ENCODE results near the gene EVI5. TPM values are rescaled to one million over a fixed set of nuclear protein-coding genes. Genes with fewer than 3 reads are reported as not detected.

Gene EVI5
- total RNA-seq, 1 experiment from 2014 or later = 31.6 TPM

- no peak for DNase-seq (ENCODE audit: low spot score)
- TF ChIP-seq, protein P1, sequence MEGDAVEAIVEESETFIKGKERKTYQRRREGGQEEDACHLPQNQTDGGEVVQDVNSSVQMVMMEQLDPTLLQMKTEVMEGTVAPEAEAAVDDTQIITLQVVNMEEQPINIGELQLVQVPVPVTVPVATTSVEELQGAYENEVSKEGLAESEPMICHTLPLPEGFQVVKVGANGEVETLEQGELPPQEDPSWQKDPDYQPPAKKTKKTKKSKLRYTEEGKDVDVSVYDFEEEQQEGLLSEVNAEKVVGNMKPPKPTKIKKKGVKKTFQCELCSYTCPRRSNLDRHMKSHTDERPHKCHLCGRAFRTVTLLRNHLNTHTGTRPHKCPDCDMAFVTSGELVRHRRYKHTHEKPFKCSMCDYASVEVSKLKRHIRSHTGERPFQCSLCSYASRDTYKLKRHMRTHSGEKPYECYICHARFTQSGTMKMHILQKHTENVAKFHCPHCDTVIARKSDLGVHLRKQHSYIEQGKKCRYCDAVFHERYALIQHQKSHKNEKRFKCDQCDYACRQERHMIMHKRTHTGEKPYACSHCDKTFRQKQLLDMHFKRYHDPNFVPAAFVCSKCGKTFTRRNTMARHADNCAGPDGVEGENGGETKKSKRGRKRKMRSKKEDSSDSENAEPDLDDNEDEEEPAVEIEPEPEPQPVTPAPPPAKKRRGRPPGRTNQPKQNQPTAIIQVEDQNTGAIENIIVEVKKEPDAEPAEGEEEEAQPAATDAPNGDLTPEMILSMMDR (conservative IDR thresholded peaks at IDR 0.05; ENCODE audit: low read depth, low read length) = no peak
- no peak for TF ChIP-seq EZH2 (IDR thresholded peaks at IDR 0.05; ENCODE audit: borderline replicate concordance, low read depth, low read length, poor library complexity, severe bottlenecking)
- CTCF ChIA-PET = no interaction called here
- H3K27me3 ChIP-seq (replicated peaks; ENCODE audit: insufficient read depth, low read depth, low read length, poor library complexity) = no peaks in the 10 kb centered on the region
- no peak overlapping the region for H3K27ac ChIP-seq (ENCODE audit: low read depth, low read length, poor library complexity, severe bottlenecking)
- intact Hi-C loops (cut with micrococcal nuclease; ENCODE audit: unreplicated experiment) = no loop called here
- H3K36me3 ChIP-seq (ENCODE audit: insufficient read depth, low read length, poor library complexity, severe bottlenecking) = peaks cover 9% of the 10 kb centered on the region
- POLR2A ChIA-PET (ENCODE audit: low non-redundant PET) = no interaction called here
- H3K9me3 ChIP-seq (ENCODE audit: low read depth, low read length, poor library complexity, severe bottlenecking) = no peaks in the 10 kb centered on the region
- BruUV-seq (replicated peaks) = no TSS peak
- no peak overlapping the region for H3K4me3 ChIP-seq (ENCODE audit: low read depth, low read length, poor library complexity, severe bottlenecking)
- no peaks in the 10 kb centered on the region for H3K4me1 ChIP-seq (ENCODE audit: insufficient read depth, low read length, poor library complexity, severe bottlenecking)
These were observed 94.5 kb downstream of the EVI5 start for GRCh38 chr1:92690212-92690906.

DNA sequence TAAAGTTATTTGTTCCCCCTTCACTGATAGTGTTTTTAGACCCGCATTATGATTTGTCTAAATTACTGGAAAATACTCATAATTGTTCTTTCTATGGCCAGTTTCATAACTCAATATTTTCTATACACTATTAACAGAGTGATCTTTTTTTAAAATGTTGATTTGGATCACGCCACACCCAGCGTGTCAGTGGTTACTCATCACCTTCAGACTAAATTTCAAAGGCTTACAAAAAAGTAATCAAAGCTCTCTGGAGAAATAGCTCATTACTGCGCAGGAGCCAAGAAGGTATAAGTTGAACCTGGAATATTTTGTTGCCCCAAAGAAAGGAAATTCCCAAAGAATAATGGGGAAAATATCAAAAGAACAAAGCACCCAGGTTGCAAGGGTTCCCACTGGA lies 104.9 kb downstream of the EVI5 start:
- no TSS peak for BruUV-seq (replicated peaks)
- no peak overlapping the region for H3K4me3 ChIP-seq (ENCODE audit: low read depth, low read length, poor library complexity, severe bottlenecking)
- ChIA-PET POLR2A (ENCODE audit: low non-redundant PET) (interaction anchor here (0.7 kb wide), 1 partner anchor 17 kb away, joined by 3 read pairs; no protein-coding TSS in a partner anchor), CTCF (no interaction called here)
- H3K4me1 ChIP-seq (ENCODE audit: insufficient read depth, low read length, poor library complexity, severe bottlenecking) = no peaks in the 10 kb centered on the region
- H3K9me3 ChIP-seq (ENCODE audit: low read depth, low read length, poor library complexity, severe bottlenecking) = no peaks in the 10 kb centered on the region
- no peak overlapping the region for H3K27ac ChIP-seq (ENCODE audit: low read depth, low read length, poor library complexity, severe bottlenecking)
- intact Hi-C loops (cut with micrococcal nuclease; ENCODE audit: unreplicated experiment) = no loop called here
- DNase-seq (ENCODE audit: low spot score) = no peak
- H3K27me3 ChIP-seq (replicated peaks; ENCODE audit: insufficient read depth, low read depth, low read length, poor library complexity) = no peaks in the 10 kb centered on the region
- no peak for TF ChIP-seq EZH2 (IDR thresholded peaks at IDR 0.05; ENCODE audit: borderline replicate concordance, low read depth, low read length, poor library complexity, severe bottlenecking)
- TF ChIP-seq, protein P1 (conservative IDR thresholded peaks at IDR 0.05; ENCODE audit: low read depth, low read length) = no peak
- no peaks in the 10 kb centered on the region for H3K36me3 ChIP-seq (ENCODE audit: insufficient read depth, low read length, poor library complexity, severe bottlenecking)

GRCh38 chr1:92663775-92664174 lies 121.1 kb downstream of the EVI5 start:
- no peaks in the 10 kb centered on the region for H3K9me3 ChIP-seq (ENCODE audit: low read depth, low read length, poor library complexity, severe bottlenecking)
- no peaks in the 10 kb centered on the region for H3K27me3 ChIP-seq (replicated peaks; ENCODE audit: insufficient read depth, low read depth, low read length, poor library complexity)
- DNase-seq (ENCODE audit: low spot score) = no peak
- BruUV-seq (replicated peaks) = no TSS peak
- intact Hi-C loops (cut with micrococcal nuclease; ENCODE audit: unreplicated experiment) = no loop called here
- no peaks in the 10 kb centered on the region for H3K4me1 ChIP-seq (ENCODE audit: insufficient read depth, low read length, poor library complexity, severe bottlenecking)
- TF ChIP-seq, protein P1 (conservative IDR thresholded peaks at IDR 0.05; ENCODE audit: low read depth, low read length) = no peak
- no peak for TF ChIP-seq EZH2 (IDR thresholded peaks at IDR 0.05; ENCODE audit: borderline replicate concordance, low read depth, low read length, poor library complexity, severe bottlenecking)
- ChIA-PET CTCF (no interaction called here), POLR2A (ENCODE audit: low non-redundant PET) (no interaction called here)
- H3K4me3 ChIP-seq (ENCODE audit: low read depth, low read length, poor library complexity, severe bottlenecking) = no peak overlapping the region
- no peak overlapping the region for H3K27ac ChIP-seq (ENCODE audit: low read depth, low read length, poor library complexity, severe bottlenecking)
- no peaks in the 10 kb centered on the region for H3K36me3 ChIP-seq (ENCODE audit: insufficient read depth, low read length, poor library complexity, severe bottlenecking)
